Omental fat pad (tissue), 4 donors: ENCODE data around the gene ITPR1. TPM values are rescaled to one million over a fixed set of nuclear protein-coding genes. Genes with fewer than 3 reads are reported as not detected.

Experiments used
- ATAC-seq: fragments of 150-250 bp; one replicate; pipeline ENCODE4 v1.9.1; 2016; ENCODE audit warnings: mild to moderate bottlenecking, moderate library complexity; ENCODE audit not compliant: low FRiP score
- DNase-seq: peaks from one replicate; pipeline ENCODE4 v3.0.0-alpha.2; 2019; ENCODE audit warnings: low spot score
- total RNA-seq, 4 donors: library from RNA; depleted of rRNA; stranded (reverse); fragments of >200 nt; gene quantifications; one replicate each; pipeline ENCODE4 v1.1.0, GENCODE V29; 2016
- TF ChIP-seq, protein P1 (sequence below), 3 donors: fragments of 450-650 bp; IDR thresholded peaks; one replicate each; pipeline ENCODE4 v1.5.1; 2016 to 2017; ENCODE audit warnings: antibody characterized with exemption in 3 of 3, mild to moderate bottlenecking in 3 of 3, moderate library complexity in 2 of 3

ITPR1 gene
- total RNA-seq, 4 donors from 2014 or later: 38.3 to 58.5 (median 41.3) TPM

DNA sequence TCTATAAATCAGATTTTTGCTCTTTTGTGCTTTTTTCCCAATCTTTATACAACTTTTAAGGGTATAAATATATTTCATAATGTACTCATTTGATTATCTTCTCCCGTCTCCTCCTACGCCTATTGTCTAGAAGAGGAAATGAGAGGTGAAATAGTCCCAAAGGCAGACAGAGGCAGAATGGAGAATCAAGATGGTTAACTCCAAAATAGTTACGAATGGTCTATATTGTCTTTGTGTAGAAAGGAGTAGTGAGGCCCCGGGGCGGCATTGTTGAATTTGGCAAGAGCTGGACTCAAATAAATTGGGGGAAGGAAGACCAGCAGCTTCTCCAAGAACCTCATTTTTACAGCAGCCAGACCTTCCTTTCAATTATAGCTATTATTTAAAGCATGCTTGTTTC, 23.9 kb downstream of the ITPR1 start:
- DNase-seq (no peak), ATAC-seq (no peak)
- TF ChIP-seq, protein P1, sequence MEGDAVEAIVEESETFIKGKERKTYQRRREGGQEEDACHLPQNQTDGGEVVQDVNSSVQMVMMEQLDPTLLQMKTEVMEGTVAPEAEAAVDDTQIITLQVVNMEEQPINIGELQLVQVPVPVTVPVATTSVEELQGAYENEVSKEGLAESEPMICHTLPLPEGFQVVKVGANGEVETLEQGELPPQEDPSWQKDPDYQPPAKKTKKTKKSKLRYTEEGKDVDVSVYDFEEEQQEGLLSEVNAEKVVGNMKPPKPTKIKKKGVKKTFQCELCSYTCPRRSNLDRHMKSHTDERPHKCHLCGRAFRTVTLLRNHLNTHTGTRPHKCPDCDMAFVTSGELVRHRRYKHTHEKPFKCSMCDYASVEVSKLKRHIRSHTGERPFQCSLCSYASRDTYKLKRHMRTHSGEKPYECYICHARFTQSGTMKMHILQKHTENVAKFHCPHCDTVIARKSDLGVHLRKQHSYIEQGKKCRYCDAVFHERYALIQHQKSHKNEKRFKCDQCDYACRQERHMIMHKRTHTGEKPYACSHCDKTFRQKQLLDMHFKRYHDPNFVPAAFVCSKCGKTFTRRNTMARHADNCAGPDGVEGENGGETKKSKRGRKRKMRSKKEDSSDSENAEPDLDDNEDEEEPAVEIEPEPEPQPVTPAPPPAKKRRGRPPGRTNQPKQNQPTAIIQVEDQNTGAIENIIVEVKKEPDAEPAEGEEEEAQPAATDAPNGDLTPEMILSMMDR (IDR thresholded peaks at IDR 0.05): no peak

DNA sequence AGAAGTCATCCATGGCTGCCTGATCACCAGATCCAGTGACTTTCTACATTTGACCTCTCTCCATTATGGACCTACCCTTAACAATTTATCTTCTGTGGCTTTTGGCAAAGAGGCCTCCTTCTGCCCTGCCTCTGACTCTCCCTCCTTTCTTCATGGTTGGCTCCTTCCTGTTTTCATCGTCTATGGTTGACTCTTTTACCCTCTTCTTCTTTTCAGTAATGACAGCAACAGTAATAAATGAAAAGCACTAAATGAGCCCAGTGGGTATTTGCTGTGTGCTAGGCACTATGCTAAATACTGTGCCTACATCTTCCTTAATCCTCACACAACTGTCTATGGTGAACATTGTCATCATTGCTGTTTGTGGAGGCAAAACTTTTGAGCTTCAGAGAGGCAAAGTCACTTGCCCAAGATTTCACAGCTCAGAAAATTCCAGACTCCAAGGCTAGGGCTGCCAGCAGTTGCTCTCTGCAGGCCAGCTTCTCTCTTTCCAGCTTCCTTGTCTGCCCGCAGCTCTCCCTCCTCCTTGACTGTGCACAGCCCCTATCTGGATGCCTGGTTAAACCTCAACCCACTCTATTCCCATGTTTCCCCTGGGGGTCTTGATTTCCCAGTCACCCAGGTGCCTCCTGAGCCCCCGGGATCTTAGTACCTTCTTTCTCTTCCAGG, 24.6 kb downstream of the ITPR1 start:
- DNase-seq (no peak), ATAC-seq (no peak)
- TF ChIP-seq, protein P1 (IDR thresholded peaks at IDR 0.05): no peak

DNA sequence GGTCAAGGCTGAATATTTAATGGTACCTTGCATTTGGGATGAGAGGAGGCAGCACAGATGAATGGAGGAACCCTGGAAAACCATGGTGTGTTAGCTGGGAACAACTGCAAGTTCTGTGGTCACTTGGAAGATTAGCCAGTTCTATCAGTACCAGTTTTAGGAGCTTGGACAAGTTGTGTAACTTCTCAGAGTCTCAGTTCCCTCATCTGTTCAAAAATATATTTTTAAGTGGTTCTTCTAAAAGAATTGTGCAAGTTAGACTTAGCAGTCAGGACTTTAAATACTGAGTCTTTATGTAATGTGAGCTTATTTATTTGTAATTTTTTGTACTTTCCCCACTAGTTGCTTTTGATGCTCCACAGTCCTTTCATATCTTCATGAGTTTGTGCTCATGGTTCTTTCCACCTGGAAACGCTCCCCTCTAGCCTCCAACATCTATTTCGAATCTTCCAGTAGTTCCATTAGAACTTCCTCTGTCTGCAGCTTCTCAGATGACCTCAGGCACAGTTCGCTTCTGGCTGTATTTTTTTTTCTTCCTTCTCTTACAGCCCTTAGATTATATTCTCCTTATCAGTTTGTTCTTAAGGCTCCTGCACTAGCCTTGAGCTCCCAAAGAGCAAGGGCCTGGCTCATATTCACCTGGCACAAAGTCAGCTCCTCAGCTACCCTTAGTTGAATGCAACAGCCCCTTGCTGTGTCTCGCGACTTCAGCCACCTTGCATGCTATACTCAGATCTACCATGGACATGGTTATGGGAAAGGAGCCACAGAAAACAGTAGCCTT, 27.1 kb downstream of the ITPR1 start:
- TF ChIP-seq, protein P1 (IDR thresholded peaks at IDR 0.05): no peak
- no peak for DNase-seq
- ATAC-seq: no peak

DNA sequence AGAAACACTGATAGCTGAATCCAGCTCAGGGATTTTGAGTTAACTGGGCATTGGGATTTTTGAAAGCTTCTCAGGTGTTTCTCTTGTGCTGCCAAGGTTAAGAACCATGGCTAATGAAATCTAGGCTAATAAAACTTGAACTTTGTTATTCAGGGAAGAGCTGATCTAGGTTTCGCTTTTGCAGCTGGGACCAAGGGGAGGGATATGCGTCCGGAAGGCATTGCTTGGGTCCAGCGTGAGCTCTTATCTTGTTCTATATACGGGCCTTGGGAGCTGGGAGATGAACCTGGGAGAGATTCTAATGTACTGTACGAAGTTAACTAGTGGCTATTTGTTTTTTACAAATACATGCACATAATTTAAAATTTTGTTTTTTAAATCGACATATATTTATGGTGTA, 29.8 kb downstream of the ITPR1 start:
- DNase-seq (no peak), ATAC-seq (no peak)
- TF ChIP-seq, protein P1 (IDR thresholded peaks at IDR 0.05): no peak

DNA sequence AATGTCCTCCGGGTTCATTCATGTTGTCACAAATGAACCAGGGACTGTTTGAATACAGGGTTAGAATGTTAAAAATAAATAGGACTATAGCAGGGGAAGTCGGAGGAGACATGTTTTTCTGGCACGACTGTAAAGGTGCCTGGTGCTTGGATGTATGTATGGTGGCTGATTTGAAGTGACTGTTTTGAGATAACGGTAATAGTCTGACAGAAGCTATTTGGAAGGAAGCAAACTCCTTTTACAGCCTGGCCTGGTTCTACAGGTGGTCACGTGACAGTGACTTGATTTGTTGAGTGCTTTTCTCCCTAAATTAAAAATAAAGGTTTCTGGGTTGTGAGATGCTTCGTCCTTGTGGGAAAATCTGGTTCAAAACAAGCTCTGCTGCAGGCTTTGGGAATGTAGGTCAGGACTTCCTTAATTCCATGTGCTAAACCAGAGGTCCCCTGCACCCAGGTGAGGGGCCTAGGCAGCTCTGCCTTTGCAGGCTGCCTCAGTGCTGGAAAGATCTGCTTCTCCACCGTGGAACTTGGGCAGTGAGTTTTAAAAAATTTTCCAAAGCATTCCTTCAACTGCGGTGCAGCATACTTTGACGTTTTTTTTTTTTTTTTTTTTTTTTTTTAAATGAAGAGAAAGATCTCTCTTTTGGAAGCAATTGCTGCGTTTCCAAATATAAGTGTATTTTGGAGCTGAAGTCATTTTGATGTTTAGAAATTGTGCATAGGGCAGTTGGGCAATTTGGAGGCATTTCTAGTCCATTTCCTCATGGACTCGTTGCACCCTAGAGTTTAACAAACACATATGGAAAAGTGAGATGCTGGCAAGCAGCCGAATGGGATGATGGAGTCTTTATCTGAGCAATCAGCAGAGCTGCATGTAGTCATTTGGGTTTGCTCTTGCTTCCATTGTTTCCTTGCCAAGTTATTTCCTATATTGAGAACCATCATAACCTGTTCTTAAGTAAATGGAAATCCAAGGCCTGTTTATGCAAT, 30.9 kb downstream of the ITPR1 start:
- DNase-seq (no peak), ATAC-seq (no peak)
- TF ChIP-seq, protein P1 (IDR thresholded peaks at IDR 0.05): no peak

DNA sequence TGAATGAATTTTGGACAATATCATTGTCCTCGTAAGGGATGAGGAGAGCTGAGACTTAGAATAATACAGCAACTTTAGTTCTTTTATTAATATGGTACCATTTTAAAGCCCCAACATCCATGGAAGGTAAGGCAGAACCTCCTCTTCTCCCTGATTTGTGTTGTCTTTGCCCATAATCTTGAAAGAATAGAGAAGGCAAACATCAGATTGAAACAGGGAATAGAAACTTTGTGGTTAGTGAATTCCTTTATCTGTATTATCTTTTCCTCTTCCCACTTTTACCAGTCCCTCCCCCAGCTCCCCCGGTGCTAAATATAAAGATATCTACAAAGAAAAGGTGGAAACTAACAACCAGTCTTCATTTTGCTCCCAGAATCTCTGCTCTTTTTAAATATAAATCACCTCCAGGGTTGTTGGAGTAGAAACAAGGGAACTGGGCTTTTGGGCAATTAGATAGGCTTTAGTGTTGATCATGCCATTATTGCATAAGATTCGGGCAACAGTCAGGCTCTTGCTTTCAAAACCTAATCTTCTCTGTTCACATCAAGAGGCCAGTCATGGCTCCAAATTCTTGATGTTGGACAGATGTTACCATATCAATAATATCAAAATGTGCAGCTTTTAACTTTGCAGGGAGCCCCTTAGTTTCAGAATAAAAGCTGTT, 32.5 kb downstream of the ITPR1 start:
- no peak for ATAC-seq
- DNase-seq: no peak
- TF ChIP-seq, protein P1 (IDR thresholded peaks at IDR 0.05): no peak
